MG63 (cell line): Measurements from ENCODE around the gene C1orf226. TPM values are rescaled to one million over a fixed set of nuclear protein-coding genes. Genes with fewer than 3 reads are reported as not detected.

ENCODE experiments used
- DNase-seq: peaks from one replicate; pipeline ENCODE4 v3.0.0-alpha.2; 2020
- H3K27me3 ChIP-seq: fragments of 250-450 bp; sonication (Bioruptor Pico); 2 replicates; pipeline ENCODE4 v1.5.1; 2020; ENCODE audit warnings: mild to moderate bottlenecking, moderate library complexity
- H3K36me3 ChIP-seq: fragments of 250-450 bp; sonication (Bioruptor Pico); 2 replicates; pipeline ENCODE4 v1.5.1; 2020; ENCODE audit warnings: mild to moderate bottlenecking, moderate library complexity
- H3K4me3 ChIP-seq: fragments of 250-450 bp; sonication (Bioruptor Pico); 2 replicates; pipeline ENCODE4 v1.5.1; 2020; ENCODE audit warnings: mild to moderate bottlenecking, moderate library complexity
- H3K9me3 ChIP-seq: fragments of 250-450 bp; sonication (Bioruptor Pico); 2 replicates; pipeline ENCODE4 v1.5.1; 2020; ENCODE audit warnings: mild to moderate bottlenecking, moderate library complexity
- total RNA-seq: library from RNA; depleted of rRNA; stranded (reverse); fragments of >200 nt; shearing (Covaris generic); gene quantifications from 2 replicates; pipeline ENCODE4 v1.2.3, GENCODE V29; 2014; ENCODE audit warnings: low replicate concordance

The C1orf226 gene
- total RNA-seq, 1 experiment from 2014 or later: not detected

DNA sequence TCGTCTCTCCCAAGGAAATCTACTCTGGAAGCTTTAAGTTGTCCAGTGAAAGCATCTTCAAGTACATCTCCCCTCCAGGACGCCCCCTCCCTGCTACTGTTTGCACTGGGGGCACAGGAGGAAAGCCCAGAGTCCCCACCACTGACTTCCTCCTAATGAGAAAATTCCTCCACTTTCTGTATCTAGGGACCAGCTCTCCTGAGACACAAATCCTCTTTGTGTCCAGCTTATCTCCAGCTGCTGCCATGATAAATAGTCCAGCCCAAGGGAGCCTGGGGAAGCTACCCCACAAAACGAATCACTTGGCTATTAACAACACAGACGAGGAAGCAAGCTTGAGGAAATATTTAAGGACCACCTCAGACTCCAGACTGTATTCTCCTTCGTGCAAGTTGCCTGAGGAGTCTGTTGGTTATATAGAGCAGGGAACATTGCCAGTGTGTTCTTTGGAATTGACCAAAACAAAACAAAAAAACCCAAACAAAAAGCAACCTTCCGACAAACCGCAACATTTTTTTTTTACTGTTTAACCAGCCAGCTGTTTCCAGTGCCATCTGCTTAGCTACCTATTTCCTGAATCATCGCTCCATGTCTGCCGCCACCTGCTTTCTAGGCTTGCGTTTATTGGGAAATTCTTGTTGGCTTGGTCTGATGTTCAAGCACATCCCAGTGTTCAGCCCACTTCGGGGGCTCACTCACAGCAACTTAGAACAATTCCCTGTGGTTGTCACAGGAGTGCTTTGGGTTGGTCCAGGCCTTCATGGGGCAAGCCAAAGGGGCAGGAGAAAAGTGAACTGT is 7.7 kb downstream of the C1orf226 start:
- Histone ChIP-seq H3K27me3 (no peaks in the 10 kb centered on the region), H3K36me3 (no peaks in the 10 kb centered on the region), H3K4me3 (no peak overlapping the region), H3K9me3 (no peaks in the 10 kb centered on the region)
- DNase-seq: peak; percentile 51

DNA sequence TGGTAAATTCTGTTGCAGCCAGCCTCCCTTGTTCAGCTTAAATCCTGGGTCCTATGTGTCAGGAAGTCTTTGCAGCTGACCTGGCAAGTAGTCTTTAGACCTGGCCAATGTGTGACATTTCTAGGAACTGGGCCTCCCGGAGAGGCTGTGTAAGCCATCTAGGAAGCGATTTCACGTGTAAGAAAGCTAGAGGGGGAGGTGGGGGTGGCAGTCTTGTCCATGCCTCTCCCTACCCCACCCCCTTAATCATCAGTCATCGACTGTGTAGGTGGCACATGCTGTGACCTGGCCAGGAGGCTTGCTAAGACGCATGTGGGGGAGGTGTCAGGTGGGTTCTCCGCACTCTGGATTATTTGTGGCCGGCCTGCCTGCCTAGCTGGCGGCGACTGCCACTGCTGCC is 8.4 kb downstream of the C1orf226 start:
- Histone ChIP-seq H3K9me3 (no peaks in the 10 kb centered on the region), H3K36me3 (no peaks in the 10 kb centered on the region), H3K4me3 (no peak overlapping the region), H3K27me3 (no peaks in the 10 kb centered on the region)
- no peak for DNase-seq

DNA sequence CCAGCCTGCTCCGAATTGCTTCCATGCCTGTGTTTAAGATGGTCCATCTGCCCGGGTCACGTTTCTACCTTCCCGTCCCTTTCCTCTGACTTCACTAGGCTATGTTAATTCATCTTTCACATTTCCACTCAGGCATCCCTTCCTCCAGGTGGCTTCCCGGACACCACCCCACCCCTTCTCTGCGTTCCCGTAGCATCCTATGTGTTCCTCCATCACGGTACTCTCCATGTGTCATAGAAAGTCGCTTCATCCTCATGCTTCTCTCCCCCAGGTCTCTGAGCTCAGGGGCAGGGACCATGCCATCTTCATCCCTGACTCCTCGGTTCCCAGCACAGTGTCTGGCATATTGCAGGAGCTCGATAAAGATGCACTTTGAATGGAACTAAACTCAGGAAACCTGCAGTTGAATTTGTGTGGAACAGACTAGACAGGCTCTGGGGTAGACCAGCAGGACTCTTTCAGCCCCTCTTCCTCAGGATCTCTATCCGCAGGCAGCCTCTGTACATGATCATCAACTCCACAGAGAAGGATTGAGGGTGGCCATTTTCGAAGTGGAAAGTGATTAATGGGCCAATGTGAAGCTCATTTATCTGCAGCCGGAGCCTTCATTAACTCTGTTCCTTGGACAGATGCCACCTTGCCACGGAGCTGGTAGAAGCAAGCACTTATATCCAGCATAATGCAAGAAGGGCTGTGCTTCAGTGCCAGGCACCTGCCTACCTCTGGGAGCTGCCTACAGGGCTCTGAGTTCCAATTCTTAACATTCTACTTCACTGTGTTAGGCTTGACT is 9.1 kb downstream of the C1orf226 start:
- Histone ChIP-seq H3K9me3 (no peaks in the 10 kb centered on the region), H3K4me3 (no peak overlapping the region), H3K27me3 (no peaks in the 10 kb centered on the region), H3K36me3 (no peaks in the 10 kb centered on the region)
- DNase-seq: no peak

DNA sequence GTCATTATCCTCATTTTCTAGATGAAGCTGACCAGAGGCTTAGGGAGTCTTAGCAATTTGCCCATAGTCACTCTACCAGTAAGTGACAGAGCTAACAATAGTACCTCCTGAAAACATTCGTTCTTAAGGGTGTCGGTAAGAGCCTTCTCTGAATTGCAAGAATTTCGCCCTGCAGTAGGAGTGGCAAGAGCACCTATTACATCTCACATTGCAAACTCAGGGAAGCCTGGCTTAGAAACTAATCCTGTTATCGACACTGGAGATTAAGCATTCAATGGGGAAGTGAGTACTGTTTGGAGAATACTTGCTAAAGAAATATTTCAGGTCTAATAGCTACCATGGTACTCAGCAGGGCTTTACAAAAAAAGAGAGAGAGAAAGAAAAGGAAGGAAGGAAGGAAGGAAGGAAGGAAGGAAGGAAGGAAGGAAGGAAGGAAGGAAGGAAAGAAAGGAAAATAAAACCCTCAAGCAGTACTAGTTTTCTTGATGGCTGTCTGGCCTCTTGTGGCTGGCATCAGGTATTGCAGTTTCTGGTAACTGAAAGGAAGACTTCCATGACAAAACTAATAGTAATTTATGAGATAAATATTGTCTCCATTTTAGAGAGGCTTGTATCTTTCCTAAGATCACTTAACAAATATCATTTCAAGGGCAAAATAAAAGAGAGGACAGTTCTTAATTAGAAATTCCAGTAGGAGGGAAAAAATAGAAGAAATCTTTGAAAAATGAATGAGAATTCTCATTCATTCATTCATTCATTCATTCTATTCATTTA is 10.4 kb downstream of the C1orf226 start:
- DNase-seq: peak; percentile 39
- Histone ChIP-seq H3K4me3 (no peak overlapping the region), H3K9me3 (no peaks in the 10 kb centered on the region), H3K36me3 (no peaks in the 10 kb centered on the region), H3K27me3 (no peaks in the 10 kb centered on the region)

DNA sequence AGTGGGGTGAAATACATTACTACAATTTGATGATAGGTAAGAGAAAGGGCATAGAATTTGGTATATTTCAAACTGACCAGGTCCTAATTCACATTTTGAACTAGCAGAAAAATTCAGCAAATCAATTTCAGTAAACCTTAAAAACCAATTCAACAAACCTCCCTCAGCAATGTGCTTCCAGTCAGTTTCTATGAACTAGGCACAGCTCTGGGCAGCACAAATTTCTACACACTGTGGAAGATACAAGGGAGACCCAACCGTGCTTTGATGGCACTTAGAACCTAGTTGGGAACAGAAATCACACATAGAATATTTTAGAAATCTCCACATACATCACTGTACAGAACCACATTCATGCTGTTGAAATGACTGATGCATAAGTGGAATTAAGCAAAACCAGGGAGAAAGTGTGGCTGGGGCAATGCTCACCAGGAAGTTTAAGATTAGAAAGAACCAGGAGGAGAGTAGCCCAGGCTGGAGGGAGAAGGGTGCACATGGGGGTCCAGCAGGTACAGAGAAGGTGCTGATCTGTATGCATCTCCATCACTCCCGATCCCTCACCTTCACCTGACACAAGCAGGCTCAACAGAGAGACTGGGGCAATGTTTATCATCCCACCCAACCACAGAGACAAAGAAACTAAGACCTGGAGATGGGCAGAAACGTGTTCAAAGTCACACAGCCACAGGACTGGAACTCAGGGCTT is 14.8 kb downstream of the C1orf226 start:
- Histone ChIP-seq H3K27me3 (no peaks in the 10 kb centered on the region; the same call in 1 of the 2 replicates), H3K4me3 (no peak overlapping the region), H3K9me3 (no peaks in the 10 kb centered on the region), H3K36me3 (no peaks in the 10 kb centered on the region)
- no peak for DNase-seq

DNA sequence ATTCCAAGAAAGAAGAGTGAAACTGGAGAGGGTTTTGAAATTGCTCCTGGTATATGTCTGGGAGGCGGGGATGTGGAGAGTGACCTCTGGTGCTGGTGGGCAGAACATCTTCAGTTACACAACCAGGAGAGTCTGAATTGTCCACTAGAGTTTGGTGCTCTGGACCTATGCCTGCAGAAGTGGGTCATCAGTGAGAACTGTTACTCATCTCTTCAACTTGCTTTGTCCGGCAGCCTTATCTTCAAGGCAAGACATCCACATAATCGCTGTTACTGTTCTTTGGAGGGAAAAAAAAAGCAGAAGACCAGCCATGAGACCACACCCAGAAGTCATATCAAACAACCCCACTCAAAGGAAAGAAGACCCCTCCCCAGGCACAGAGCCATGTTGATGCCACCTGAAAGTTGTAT is 15.5 kb downstream of the C1orf226 start:
- Histone ChIP-seq H3K27me3 (no peaks in the 10 kb centered on the region; the same call in 1 of the 2 replicates), H3K36me3 (no peaks in the 10 kb centered on the region), H3K9me3 (no peaks in the 10 kb centered on the region), H3K4me3 (no peak overlapping the region)
- DNase-seq: peak; percentile 25

DNA sequence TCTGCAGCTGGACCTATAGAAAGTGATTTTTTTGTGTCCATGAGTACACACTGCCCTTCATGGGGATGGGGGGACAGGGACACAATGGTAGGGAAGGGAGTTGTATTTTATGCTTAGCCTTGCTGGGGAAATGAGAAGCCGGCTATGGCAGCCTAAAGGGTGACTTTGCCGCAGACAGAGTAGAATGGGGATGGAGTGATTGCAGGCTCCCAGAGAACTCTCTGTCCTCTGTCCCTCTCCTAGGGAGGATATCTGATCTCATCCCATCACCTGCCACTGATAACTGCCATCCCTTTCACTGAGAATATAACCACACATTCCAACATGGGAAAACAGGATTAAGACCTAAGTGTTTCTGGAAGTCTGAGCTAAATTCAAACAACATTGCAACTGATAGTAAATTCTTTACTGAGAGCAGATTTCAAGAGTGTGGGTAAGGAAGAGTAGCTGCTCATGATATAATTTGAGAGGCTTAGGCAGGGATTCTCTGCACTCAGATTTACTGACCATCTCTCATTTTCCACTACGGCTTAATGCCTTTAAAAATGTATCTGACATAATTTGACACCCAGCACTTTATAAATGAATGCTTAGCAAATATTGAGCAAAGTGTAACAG is 16.5 kb downstream of the C1orf226 start:
- DNase-seq: no peak
- H3K4me3 ChIP-seq: no peak overlapping the region
- H3K27me3 ChIP-seq: no peaks in the 10 kb centered on the region; the same call in 1 of the 2 replicates
- no peaks in the 10 kb centered on the region for H3K9me3 ChIP-seq
- no peaks in the 10 kb centered on the region for H3K36me3 ChIP-seq

DNA sequence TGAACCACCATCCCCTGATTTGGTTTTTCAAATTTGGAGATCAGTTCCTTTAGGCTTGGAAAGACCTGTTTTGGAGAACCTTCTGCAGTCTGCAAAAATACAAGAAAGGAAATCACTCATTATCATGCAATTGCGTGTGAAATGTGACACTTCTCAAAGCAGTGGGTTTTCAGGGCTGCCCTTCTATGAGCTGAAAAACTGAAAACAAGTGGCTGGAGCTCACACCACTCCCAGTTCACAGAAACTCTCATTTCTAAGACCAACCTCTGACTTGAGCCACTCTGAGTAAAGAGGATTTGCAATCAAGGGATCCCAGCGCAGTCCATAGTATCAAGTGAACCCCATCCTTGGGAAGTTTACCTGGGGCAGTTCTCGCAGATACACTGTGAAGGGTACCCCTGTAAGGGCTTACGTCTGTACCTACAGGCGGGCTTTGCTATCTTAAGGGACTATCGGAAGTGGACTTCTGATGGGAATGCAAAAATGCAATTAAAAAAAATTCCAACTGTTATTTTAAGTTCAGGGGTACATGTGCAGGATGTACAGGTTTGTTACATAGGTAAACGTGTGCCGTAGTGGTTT is 17.6 kb downstream of the C1orf226 start:
- H3K9me3 ChIP-seq: no peaks in the 10 kb centered on the region

DNA sequence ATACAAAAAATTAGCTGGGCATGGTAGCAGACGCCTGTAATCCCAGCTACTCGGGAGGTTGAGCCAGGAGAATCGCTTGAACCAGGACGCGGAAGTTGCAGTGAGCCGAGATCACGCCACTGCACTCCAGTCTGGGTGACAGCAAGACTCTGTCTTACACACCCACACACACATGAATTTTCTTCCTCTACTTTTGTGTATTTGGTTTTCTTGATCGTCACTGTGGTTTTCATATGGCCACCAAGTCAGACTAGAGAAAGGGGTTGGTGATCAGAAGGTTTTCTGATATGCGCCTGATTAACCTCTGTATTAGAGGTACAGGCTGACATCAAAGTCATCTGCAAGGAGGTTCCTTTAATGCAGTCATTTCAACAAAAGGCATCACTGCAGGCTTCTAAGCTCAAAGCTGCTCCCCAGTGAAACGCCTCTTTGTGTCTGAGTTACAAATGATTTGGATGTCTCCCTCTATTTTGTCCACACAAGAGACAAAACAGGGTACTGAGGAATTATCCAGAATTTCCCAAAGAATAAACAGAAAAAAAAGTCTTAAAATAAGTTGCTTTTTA is 19.3 kb downstream of the C1orf226 start:
- no peak for DNase-seq
- H3K27me3 ChIP-seq: no peaks in the 10 kb centered on the region; the same call in 1 of the 2 replicates
- no peaks in the 10 kb centered on the region for H3K9me3 ChIP-seq
- no peak overlapping the region for H3K4me3 ChIP-seq
- no peaks in the 10 kb centered on the region for H3K36me3 ChIP-seq

More for the DNA sequence above, 17.6 kb downstream of the C1orf226 start:
- H3K27me3 ChIP-seq: no peaks in the 10 kb centered on the region; the same call in 1 of the 2 replicates
- H3K4me3 ChIP-seq: no peak overlapping the region
- no peak for DNase-seq
- no peaks in the 10 kb centered on the region for H3K36me3 ChIP-seq

DNA sequence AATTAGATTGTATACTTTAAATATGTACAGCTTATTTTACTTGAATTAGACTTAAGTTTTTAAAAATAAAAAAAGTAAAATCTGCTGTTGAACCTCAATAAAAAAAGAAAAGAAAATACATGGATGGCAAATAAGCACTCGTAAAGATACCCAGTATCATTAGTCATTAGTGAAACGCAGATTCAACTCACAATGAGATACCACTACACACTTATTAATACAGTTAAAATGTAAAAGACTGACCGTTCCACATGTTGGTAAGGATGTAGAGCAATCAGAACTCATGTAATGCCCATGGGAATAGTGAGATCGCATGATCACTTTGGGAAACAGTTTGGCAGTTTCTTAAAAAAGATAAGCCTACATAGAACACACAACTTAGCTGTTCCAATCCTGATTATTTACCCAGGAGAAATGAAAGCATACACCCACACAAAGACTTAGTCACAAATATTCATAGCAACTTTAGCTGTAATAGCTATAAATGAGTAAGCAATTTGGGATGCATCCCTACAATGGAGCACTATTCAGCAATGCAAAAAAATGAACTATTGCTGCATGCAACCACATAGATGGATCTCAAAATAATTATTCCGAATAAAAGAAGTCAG is 23.1 kb downstream of the C1orf226 start:
- Histone ChIP-seq H3K27me3 (no peaks in the 10 kb centered on the region), H3K4me3 (no peak overlapping the region)
- DNase-seq: no peak

DNA sequence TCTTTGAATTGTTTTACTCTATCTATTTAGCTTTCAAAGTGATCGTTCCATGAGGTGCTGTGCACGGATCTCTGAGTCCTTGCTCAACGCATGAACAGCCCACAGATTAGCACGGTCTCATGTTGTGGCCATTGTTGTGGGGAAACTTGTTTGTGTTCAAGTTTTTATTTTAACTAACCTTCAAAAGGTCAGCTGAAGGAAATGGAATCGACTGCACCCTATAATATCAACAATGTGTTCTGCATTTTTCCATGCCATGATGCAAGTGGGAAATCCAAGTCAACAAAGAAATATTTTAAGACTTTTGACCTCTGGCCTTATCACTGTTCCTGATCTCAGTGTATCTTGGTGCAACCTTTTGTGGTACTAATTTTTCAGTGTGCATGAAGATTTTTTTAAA is 24.3 kb downstream of the C1orf226 start:
- H3K4me3 ChIP-seq: no peak overlapping the region
- DNase-seq: no peak
- no peaks in the 10 kb centered on the region for H3K36me3 ChIP-seq
- no peaks in the 10 kb centered on the region for H3K27me3 ChIP-seq
- H3K9me3 ChIP-seq: no peaks in the 10 kb centered on the region

More for the DNA sequence above, 23.1 kb downstream of the C1orf226 start:
- no peaks in the 10 kb centered on the region for H3K9me3 ChIP-seq
- H3K36me3 ChIP-seq: no peaks in the 10 kb centered on the region

DNA sequence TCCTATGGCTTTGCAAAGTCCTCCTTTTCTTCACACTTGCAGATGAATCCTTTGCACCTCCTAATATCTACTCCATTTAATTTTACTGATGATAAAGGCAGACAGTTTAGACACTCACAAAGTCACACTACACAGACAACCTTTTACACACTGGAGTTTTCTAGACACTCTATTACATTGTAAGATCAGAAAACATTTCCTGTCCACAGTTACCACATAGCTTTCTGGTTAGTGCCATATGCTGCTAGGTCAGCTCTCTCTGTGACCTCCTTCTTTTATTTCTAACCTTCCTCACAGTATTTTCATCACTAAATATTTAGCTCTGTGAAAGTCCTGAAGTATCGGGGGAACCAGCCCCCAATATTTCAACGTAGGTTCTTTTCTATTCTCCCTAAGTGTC is 25.3 kb downstream of the C1orf226 start:
- Histone ChIP-seq H3K36me3 (no peaks in the 10 kb centered on the region), H3K9me3 (no peaks in the 10 kb centered on the region), H3K27me3 (no peaks in the 10 kb centered on the region), H3K4me3 (no peak overlapping the region)
- DNase-seq: no peak

DNA sequence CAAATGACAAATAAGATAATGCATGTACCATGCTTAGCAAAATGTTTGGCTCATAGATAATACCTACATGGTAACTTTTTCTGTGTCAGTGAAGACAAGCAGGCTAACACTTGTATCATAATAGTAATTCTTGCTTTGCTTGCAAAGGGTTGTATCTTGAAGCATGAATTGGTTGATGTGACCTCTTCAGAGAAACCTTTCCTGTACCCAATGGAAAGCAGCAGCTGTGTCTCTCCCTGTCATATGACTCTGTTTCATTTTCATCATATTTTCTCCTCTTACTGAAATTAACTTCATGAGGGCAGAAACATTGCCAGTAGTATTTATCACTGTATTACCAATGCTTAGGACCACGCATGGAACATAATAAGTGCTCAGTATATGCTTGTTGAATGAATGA is 26.0 kb downstream of the C1orf226 start:
- DNase-seq: no peak
- no peaks in the 10 kb centered on the region for H3K36me3 ChIP-seq
- no peak overlapping the region for H3K4me3 ChIP-seq
- peaks cover 1% of the 10 kb centered on the region; the same call in 1 of the 2 replicates for H3K9me3 ChIP-seq
- H3K27me3 ChIP-seq: no peaks in the 10 kb centered on the region

DNA sequence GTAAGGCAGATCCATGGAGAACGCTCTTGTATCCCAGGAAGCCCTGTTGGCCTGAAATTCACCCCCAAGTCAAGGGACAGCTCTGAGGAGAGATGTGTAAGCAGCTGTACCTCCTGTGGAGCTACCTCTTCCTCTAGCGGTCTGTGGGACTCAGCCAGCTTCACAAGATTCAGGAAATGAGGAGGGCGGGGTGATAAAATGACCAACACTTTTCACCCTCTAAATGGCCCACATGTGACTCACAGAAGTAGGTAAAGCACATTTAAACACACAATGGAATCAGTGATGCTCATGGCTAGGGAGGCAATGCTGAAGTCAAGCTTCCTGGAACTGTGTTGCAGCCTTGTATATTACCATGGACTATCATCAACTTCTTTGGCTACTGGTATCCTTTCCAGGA is 30.5 kb downstream of the C1orf226 start, which contains the start of gene SH2D1B:
TSS of gene SH2D1B (minus strand) at position 135 of the 400 bp plus-strand sequence. CDS start at position 15, 120 bp downstream.
- Histone ChIP-seq H3K27me3 (no peaks in the 10 kb centered on the region), H3K4me3 (no peak within 1 kb of the TSS), H3K36me3 (no peaks in the 10 kb centered on the region), H3K9me3 (peaks cover 5% of the 10 kb centered on the region)
- DNase-seq: peak; percentile 38

DNA sequence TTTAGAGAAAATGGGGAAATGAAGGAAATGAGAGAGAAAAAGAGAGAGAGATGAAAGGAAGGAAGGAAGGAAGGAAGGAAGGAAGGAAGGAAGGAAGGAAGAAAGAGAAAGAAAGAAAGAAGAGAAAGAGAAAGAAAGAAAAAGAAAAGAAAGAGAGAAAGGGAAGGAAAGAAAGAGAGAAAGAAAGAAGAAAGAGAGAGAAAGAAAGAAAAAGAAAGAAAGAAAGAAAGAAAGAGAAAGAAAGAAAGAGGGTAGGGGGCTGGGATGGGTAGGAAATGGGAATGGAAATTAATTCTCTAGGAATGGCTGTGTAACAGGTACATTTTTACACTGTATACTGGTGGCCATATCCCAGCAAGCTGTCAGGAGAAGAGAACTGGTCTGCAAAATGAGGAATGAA is 34.7 kb downstream of the C1orf226 start:
- Histone ChIP-seq H3K27me3 (no peaks in the 10 kb centered on the region), H3K4me3 (no peak overlapping the region), H3K36me3 (no peaks in the 10 kb centered on the region), H3K9me3 (peaks cover 5% of the 10 kb centered on the region)
- no peak for DNase-seq
